Ovary (tissue), 3 donors: ENCODE measurements around the gene ASPSCR1.

Source experiments
- CTCF ChIP-seq, 3 donors: fragments of 450-650 bp in 2 of 3; fragments of 200-600 bp in 1 of 3; IDR thresholded peaks; one replicate each; pipeline versions ENCODE4 v1.5.1 to v1.8.0; 2016 to 2022; ENCODE audit warnings: antibody characterized with exemption in 3 of 3, mild to moderate bottlenecking in 1 of 3
- POLR2A ChIP-seq: fragments of 450-650 bp; IDR thresholded peaks from one replicate; pipeline ENCODE4 v1.6.1; 2017; ENCODE audit warnings: antibody characterized with exemption, mild to moderate bottlenecking, moderate library complexity
- donor health status: DM: no; HTN: no; CAD: no.

DNA sequence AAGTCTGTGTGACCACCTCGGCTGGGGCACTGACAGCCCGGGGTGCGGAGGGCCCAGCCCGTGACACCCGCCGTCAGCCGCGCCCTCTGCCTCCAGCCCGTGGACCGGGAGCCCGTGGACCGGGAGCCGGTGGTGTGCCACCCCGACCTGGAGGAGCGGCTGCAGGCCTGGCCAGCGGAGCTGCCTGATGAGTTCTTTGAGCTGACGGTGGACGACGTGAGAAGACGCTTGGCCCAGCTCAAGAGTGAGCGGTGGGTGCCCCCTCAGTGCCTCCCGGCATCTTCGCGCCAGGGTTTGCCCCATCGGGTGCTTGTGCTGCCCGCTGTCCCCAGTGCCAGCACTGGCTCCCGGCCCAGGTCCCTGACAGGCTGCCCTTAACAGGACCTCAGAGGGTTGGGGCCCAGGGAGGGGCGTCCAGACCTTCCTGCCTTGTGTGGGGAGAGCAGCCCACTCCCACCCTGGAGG lies 31.5 kb downstream of the ASPSCR1 start:
- no peak for TF ChIP-seq CTCF (IDR thresholded peaks at IDR 0.05)
- TF ChIP-seq POLR2A: no peak
